ENCODE measurements around the gene DNER.

The DNER gene

DNA sequence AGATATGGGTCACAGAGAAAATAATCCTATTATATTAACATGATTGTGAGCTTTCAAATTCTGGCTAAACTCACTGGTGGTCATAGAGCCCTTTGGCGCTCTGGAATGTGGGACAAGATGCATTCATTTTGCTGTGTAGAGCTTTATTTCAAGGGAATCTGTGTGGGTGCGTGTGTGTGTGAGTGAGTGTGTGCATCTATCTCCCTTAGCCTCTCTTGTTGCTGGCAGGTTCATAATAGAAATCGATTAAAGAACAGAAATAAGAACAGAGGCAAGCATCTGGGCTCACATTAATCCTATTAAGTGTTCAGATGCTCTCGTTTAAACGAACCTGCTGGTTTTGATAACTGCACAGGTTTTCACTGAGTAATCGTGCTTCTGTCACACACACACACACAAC, 287.9 kb downstream of the DNER start:
- no peak for DNase-seq

DNA sequence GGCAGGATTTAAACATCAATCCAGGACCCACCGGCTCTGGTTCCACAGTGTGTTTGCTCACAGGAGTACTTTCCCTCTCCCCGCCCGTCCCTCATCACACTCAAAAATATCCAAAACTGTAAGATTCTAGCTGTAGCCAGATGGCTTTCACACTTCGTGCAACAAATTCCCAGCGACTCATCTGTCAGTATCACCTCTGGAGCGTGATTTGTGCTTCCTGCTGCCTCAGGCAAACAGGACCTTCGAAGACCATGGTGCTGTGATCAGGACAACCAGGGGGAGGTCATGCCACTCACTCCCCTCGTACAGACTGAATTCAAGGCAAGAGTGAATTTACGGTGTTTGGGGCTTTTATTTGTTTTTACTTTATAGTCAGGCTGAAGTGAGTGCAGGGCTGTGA, 288.8 kb downstream of the DNER start:
- DNase-seq, result no peak

DNA sequence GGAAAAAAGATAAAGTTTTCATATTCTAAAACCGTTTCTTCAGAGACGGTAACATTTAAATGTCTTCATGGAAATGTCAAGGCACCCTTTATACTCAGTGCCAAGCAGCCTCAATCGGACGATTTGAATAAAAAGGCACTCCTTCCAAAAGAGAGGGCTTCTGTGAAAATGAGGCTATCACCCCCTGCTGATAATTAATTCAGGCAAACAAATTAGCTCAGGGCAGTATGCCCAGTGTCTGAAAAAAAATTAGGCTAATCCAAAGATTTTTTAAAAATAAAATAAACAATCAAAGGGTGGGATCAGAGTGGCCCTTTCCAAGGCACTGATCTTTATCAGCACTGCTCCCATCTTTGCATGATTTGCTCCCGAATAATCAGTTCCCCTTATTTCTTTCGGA, 292.3 kb downstream of the DNER start:
- DNase-seq, result peak; percentile 0

DNA sequence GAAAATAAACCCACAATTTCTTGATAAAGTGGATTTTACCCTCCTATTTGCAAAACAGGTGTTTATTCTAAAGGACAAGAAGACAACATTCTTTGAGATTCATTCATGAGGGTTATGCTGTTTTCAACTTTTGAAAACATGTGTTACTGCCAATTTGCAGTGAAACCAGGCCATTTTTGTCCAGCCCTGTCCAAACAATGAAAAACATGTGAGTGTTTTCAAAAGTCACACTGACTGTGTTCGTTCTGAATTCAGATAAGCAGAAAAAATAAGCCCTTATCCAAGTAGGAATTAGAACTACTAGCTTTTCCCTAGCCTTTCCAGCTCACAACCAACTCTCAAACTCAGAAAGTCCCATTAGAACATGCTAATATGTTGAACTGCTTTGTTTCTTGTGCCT, 295.2 kb downstream of the DNER start:
- no peak for DNase-seq

DNA sequence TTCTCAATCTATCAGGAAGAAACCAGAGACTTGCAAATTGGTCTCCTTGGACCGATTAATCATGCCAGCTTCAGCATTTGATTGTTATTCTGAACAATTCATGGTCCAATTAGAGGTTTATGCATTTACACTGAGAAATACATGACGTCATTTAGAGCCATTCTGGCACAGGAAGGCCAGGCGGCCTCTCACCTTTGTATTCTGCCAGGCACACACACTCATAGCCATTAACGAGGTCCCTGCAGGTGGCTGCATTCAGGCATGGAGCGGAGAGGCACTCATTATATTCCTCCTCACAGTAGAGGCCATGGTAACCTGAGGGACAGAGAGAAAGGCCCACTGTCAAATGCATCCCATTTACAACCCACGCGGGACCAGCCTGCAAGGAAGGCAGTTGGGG, 296.4 kb downstream of the DNER start:
- DNase-seq, result peak; percentile 21

DNA sequence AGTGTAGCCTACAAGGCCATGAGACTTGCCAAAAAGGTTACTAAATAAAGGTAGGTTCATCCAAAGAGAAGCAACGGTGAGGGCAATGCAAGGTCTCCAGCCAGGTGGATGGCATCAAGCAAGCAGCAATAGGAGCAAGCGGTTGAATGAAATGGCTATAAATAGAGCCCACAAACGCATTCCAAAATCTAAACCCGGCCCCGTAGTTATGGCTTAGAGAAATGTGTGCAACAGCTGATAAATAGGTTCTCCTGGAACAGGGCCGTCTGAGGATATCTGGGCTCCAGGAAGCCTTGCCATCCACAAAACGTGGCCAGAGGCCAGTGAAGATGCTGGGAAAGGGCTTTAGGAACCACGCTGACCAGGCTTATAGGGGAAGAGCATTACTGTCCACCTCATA, 297.2 kb downstream of the DNER start:
- DNase-seq, result no peak

DNA sequence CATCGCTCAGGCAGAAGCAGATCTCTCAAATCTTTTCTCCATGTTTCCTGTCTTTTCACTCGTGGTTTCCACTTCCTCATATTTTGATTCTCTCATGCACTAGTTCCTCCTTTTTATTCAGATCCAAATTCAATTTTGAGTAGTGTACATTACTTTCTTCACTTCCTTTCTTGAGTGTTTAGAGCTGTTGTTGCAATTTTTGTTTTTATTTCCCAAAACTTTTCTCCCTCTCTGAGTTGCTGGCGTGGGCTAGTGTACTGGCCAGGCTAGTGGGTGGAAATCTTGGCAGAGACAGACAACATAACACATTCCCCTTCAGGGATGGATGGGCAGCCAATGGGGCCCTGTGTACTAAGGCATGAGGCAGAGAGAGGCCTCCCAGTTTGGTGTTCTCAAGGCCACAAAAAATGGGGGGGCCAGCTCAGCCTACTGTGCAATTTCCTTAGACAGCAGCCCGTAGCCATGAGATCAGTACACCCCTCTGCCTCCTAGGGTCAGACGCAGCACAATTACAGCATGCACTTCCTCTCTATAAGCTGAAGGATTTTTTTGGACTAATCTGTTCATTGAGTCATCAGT, 298.1 kb downstream of the DNER start:
- DNase-seq, result no peak

DNA sequence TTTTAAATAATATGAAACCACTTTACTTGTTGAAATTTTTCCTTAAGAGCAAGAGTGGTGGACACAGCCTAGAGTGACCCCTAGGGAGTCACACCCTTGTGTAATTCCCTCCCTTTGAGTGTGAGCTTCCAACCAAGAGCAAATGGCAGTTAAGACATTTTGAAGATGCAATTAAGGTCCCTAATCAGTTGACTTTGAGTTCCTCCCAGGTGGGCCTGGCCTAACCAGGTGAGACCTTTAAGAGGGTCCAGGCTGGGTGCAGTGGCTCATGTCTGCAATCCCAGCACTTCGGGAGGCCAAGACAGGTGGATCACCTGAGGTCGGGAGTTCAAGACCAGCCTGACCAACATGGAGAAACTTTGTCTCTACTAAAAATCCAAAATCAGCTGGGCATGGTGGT, 299.7 kb downstream of the DNER start:
- no peak for DNase-seq

DNA sequence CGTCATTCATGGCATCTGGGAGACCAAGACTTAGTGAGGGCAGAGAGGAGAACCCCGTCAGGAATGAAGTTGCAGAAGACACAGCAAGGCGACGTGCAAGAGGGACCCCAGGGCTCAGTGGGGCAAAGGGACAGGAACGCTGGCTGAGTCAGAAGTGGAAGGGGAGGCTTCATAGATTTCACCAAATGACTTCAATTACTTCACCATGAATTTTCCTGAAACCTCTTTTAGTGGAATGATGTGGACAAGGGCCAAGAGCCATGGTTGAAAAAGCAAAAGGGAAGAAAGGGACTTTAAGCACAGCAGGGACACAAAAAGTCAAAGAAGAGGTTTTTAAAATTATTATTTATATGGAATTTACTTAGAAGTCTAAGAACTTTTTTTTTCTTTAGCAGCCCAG, 301.7 kb downstream of the DNER start:
- DNase-seq, result no peak

DNA sequence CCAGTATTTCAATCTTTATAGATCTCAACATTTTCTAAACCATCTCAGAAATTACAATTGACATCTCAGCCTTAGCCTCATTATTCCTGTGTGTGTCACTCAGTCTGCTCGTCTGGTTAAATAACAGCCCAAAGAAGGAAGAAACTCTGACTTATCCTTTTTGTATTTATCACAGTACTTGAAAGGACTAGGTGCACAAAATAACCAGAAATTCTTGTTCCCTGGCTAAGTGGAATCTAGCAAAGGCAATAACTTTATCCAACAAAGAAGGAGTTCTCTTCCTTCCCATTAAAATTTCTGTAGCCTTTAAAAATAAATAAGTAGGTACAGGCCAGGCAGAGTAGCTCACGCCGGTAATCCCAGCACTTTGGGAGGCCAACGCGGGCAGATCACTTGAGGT, 303.4 kb downstream of the DNER start:
- DNase-seq, result no peak

DNA sequence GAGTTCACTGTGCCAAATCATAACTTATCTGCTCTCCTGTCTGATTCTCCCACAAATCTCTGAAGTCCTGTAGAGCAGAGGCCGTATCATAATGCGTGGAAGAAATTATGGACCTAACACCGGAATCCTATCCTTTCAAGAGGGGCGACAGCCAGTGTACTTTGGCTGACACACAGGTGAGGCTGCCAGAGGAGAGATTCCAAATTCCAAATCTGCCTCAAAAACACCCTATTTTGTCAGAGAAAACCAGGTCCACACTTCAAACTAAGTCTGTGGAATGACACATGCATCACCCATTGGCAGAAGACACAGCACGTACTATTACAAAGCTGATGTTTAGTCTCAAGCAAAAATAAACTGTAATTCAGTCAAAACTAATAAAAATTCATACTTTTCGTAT, 304.1 kb downstream of the DNER start:
- DNase-seq, result no peak

DNA sequence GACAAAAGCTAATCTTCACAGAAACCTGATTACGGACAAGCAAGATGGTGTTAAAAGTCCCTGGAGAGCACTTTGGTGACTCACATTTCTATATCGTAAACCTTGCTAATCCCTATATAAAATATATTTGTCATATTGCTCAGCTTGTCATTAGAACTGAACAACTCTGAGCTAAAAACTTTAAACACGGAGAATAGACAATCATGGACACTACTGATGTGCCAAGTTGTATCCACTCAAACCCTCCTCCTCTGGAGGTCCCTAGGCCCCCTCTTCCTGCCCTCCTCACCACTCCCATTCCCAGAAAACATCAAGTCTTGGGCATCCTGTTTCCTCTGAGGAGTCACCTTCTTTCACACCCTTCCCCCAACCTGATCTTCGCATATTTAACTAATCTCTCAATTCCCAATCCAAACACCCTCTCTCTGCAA, 304.6 kb downstream of the DNER start:
- DNase-seq, result no peak

DNA sequence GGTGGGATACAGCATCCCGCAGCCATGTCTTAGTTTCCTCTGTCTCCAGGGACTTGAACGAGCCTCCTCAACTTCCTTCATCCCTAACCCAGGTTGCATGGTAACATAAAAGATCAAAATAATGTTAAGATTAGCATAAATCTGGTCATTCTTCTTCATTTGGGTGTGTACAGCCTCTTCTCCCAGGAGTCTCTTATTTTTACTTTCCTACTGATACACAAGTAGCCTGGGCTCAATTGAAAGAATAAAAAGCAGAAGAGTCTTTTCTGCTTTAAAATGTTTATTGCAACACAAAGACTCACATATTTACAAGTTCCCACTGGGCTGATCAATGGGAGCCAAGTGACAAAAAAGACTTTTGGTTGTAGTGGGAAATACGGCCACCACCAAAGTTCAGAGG, 305.4 kb downstream of the DNER start:
- no peak for DNase-seq

DNA sequence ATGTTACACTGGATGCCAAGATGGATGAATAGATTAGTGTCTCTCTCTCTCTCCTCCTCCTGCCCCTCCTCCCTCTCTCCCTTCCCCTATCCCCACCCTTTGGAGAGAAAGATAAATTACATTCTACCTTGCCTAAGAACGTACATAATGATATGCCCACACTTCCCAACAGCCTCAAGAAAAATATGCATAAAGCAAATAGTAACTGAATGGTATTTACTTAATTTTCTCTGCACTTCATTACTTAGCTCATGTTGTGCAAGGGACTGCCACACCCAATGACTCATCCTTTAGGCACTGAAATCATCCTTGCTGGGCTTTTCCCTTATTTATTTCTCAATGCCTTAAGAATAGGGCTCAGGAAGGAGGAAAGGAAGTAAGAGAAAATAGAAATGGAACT, 306.0 kb downstream of the DNER start:
- no peak for DNase-seq

DNA sequence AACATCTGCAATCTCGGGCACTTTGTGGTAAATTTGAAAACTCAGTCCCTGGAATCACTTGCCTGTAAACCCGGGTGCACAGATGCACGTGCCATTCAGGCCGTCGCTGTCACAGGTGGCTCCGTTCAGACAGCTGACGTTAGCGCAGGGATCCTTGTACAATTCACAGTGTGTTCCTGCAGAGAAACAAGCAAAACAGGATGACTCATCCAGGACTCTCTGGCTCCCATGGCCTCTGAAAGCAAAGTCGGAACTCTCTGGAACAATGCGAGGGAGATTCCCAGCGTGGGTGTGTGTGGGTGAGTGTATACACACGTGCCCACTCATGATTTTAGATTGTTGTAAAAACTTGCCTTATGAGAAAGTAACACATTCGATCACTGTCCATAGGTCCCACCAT, 307.2 kb downstream of the DNER start:
- DNase-seq, result no peak

DNA sequence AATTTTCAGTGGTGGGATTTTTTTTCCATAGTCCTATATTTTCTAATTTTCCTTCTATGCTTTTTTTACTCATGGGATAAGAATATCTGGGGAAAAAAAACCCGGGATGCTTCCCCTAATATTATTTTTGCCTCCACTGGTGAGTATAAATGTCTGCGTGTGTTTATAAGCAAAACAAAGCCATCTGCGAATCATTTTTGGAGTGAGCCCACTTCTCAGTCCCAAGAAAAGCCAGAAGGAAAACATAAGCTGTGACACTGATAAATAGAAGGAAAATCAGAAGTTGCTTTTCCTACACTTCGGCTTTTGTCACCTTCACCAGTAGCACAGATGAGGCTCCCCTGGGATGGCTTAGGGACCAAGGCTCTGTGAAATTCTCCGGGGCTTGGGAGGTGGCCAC, 308.6 kb downstream of the DNER start:
- DNase-seq, result no peak

DNA sequence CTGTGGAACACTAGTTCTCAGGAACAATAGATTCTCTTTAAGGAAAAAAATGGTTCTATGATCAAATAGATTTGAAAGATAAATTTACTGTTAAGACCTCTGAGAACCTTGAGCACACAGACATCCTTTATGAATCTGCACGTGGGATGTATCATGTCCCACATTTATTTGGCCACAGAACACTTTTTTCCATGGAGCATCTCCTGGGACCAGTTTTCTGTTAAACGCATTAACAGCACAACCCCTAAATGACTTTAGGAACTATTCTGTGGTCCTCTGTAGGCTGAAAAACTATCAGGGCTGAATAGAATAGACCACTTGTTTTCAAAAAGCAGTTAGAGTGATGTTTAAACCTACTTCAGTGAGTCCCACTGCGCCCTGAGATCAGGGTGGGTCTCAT, 311.1 kb downstream of the DNER start:
- no peak for DNase-seq

DNA sequence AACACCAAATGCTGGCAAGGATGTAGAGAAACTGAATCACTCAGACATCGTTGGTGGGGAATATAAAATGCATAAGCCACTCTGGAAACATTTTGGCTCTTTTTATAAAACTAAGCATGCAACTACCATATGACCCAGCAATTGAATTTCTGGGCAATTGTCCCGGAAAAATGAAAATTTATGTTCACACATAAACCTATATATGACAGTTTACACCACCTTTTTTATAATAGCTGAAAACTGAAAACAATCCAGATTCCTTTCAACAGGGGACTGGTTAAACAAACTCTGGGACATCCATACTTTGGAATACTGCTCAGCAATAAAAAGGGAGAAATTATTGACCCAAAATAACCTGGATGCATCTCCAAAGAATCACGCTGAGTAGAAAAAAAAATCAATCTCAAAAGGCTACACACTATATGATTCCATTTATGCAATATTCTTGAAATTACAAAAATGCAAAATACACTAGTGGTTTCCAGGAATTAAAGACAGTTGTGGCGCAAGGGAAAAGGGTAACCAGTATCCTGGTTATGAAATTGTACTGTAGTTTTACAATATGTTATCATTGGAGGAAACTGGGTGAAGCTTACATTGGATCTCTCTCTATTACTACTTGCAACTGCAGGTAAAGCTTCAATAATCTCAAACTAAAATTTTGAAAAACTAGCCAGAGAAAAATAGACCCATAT, 313.0 kb downstream of the DNER start:
- no peak for DNase-seq

DNA sequence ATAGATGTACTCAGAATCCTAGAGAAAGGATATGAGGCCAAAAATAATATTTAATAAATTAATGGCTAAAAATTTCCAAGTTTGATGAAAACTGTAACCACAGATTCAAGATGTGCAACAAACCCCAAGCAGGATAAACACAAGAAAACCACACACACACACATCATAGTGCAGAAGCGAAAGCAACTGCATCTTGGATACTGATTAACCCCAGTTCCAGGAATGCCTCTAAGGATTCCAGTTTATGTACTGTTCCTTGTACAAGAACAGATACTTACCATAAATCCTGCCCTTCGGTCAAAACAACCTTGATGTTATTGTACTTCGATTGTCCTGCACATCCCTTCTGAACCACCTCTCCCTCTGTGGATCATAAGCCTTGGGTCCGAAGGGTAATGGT, 320.4 kb downstream of the DNER start:
- DNase-seq, result no peak

DNA sequence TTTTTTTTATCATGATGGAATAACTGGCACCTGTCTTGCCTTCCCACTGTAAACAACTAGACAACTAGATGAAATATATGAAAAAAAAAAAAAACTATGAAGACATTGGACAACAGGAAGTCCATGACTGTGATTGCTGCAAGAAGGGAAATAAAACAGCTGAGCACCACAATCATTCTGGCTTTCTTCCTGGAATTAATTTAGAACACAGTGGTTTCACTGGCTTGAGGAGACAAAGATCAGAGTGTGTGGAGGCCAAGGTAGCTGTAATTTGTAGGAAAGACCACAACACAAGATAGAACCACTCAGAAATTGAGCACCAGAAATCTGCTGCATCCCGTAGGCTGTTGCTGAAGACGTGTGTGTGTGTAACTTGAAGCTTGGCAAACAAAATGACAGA, 322.2 kb downstream of the DNER start:
- DNase-seq, result no peak

DNA sequence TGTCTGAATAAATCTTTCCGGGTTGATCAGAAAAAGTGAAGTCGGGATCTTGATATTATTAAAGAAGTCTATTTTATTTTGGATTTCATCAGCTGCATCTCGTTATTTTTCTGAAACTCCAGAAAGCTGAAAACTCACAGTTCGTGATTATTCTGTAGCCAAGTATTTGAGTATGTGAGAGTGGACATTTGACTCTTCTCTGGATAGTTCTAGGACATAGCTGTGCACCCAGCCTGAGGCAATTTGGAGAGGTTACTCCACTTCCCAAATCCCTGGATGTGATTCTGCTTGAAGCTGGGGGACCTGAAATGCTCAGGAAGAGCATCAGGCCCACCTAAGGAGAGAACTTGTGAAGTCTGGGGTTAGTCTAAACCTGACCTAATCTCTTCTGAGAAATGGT, 325.6 kb downstream of the DNER start:
- DNase-seq, result no peak

DNA sequence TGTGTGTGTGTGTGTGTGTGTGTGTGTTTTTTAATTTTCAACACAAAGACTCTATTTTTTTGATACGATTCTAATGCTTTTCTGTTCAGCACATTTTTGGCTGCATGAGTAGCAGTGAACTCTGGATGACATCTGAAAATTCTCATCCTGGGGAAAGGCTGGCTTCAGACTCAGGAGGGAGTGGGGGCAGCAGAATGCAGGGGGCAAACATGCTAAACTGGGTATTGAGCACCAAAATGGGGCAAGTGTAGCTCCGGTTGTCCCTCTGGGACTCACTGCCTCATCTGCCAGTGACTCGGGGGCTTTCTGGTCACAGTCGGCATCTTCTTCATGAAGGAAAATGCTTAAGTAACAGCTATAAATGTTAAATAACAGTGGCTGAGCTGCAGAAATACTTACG, 326.5 kb downstream of the DNER start:
- DNase-seq, result no peak

DNA sequence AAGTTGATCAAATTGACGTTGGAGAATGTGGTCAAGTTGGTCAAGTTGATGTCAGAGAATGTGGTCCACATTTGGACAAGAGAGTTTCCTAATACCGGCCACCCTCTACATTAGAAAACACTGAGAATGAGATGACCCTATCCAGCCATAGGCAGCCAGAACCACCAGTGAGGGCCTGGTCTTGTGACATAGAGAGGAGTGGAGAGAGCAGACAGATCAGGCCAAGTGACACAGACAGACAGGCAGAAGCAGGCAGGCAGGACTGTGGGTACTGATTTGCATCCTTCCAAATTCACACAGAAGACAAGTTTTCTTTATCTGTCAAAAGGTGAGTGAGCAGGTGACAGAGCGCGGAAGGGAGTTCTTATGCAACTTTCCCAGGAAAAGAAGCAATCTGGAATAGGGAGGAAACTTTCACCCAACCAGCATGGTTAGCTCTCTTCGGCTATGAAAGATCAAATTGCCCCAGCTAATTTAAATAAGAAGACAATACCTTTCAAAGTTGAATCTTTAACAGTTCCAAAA, 334.2 kb downstream of the DNER start:
- DNase-seq, result no peak

DNA sequence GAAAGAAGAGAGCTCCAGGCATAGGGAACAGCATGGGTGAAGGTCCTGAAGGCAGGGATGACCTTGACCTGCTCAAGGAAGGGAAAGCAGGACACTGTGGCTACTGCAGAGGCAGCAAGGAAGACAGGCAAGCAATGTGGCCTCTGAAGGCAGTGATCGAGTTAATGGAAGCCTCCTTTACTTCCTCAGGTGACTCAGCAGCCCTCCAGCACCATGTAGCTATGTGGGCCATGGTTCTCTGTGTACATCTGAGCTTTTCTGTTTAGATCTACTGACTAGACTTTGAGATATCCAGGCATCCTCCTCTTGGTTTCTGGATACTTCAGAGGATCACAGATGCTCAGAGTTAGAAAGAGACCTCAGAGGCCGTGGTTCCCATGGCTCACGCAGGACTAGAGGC, 336.0 kb downstream of the DNER start:
- DNase-seq, result no peak

DNA sequence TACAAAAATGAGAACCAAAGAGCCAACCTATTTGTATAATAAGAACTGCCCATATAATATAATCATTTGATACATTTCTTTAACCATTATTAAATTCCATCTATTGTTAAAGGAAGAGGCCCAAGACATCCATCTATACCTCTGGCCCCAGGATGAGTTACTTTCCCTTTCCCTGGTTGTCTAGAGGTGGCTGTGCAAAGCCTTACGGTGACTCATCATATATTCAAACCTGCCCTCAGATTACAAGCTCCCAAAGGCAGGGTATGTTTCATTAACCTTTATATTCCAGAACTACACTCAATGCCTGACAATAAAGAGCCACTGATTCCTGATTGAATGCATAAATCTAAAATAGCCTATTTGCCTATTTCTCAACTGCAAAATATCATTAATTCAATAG, 337.5 kb downstream of the DNER start:
- DNase-seq, result no peak

Measured in COR-L47 (cell line).